Measurements from ENCODE around the gene RGS17. TPM values are rescaled to one million over a fixed set of nuclear protein-coding genes. Genes with fewer than 3 reads are reported as not detected.

The RGS17 gene
- total and polyA plus RNA-seq, 10 of the 15 experiments (the other 5 are each of a cell fraction or from before 2014, with no cell fraction given), result 0.06 to 0.29 (median 0.14) TPM; not detected in 4

DNA sequence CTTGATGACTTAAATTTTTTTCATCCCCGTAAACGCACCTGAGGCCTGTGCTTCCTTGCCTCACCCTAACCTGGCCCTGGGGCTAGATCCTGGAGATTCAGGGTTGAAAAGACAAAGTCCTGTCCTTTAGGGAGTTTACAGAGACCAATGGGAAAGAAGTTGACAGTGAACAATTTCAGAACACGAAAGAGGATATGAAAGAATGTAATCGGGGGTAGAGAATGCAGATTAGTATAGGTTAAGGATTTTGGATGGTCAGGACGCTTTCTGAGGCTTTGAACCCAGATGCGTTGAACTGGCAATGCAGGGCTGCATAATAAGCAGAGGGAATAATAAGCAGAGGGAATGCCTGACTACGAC is 146.6 kb downstream of the RGS17 start:
- H3K9me3 ChIP-seq (replicated peaks; ENCODE audit: control insufficient read depth, insufficient read depth, low read length), result no peaks in the 10 kb centered on the region; the same call in 2 of the 3 replicates
- H3K27me3 ChIP-seq (replicated peaks in 1 of 2; ENCODE audit: control insufficient read depth in 2 of 2, insufficient read depth in 2 of 2, low read length in 1 of 2), result no peaks in the 10 kb centered on the region
- peaks cover 69% of the 10 kb centered on the region for H3K79me2 ChIP-seq (ENCODE audit: control insufficient read depth, insufficient read depth, low read length)
- ATAC-seq, result peak; percentile 44
- POLR2A ChIA-PET, result interaction anchor here (5.8 kb wide), 1 partner anchor 14 kb away, joined by 101 read pairs; the partner anchor contains the start of gene MTRF1L
- H3K4me2 ChIP-seq (ENCODE audit: control insufficient read depth, insufficient read depth), result peak overlapping the region; percentile 51
- FAIRE-seq, result no peak
- intact Hi-C loops (cut with micrococcal nuclease; ENCODE audit: unreplicated experiment), result loop anchor here (2.0 to 5.0 kb wide), 5 partner anchors 18 to 1592 kb away; partner anchors contain the start of genes MTRF1L, RMND1 and ZBTB2
- H2AFZ ChIP-seq (ENCODE audit: control insufficient read depth, low read depth, low read length), result no peak overlapping the region
- peaks cover 0 to 8% of the 10 kb centered on the region in 2 experiments; a peak in 1 of 4 replicates for H3K36me3 ChIP-seq (ENCODE audit: control insufficient read depth in 2 of 2, insufficient read depth in 2 of 2, low read length in 1 of 2)
- SMC1A ChIA-PET (ENCODE audit: uncharacterized antibody, unreplicated experiment), result interaction anchor here (1.0 to 3.2 kb wide), 7 partner anchors 8 to 40 kb away, joined by 3 to 27 read pairs (median 7); no protein-coding TSS in a partner anchor
- BruUV-seq (replicated peaks), result no TSS peak
- H3K4me1 ChIP-seq (ENCODE audit: control insufficient read depth, insufficient read depth, low read length), result peaks cover 5% of the 10 kb centered on the region; the same call in 1 of the 2 replicates
- peak overlapping the region; percentile 91 for H3K9ac ChIP-seq (ENCODE audit: control insufficient read depth, insufficient read depth, low read length)
- in situ Hi-C loops (cut with MboI), result loop anchor here (25.0 kb wide), 3 partner anchors 1253 to 1753 kb away; partner anchors contain the start of gene SCAF8
- CTCF ChIA-PET, result interaction anchor here (1.1 to 2.8 kb wide), 3 partner anchors 12 to 30 kb away, joined by 4 to 14 read pairs (median 9); no protein-coding TSS in a partner anchor
- peak overlapping the region; percentile 90 for H3K27ac ChIP-seq (ENCODE audit: control insufficient read depth, insufficient read depth)
- peak; percentile 51 for DNase-seq (ENCODE audit: low read depth, low spot score)
- RAD21 ChIA-PET (ENCODE audit: unreplicated experiment), result interaction anchor here (0.9 to 4.6 kb wide), 3 partner anchors 11 to 30 kb away, joined by 3 to 22 read pairs (median 6); no protein-coding TSS in a partner anchor
- H3K4me3 ChIP-seq, result peak overlapping the region; percentile 92
- H4K20me1 ChIP-seq (ENCODE audit: control insufficient read depth, insufficient read depth), result no peaks in the 10 kb centered on the region
- 0% methylated on average over 7 of the region's 7 CpGs for WGBS (ENCODE audit: insufficient coverage, insufficient replicate concordance, low lambda C conversion rate, missing lambda C conversion rate)
- TF ChIP-seq EED (IDR thresholded peaks at IDR 0.05; ENCODE audit: low read depth) (peak; percentile 77), FOXK2 (IDR thresholded peaks at IDR 0.05) (no peak), KLF5 (IDR thresholded peaks at IDR 0.05; ENCODE audit: partially characterized antibody) (no peak), SPI1 (IDR thresholded peaks at IDR 0.05; ENCODE audit: borderline replicate concordance, insufficient read depth, low read depth, low read length) (peak; percentile 91), IKZF2 (IDR thresholded peaks at IDR 0.05) (peak; percentile 90 to 92), TCF3 (IDR thresholded peaks at IDR 0.05; ENCODE audit: borderline replicate concordance, insufficient read depth, low read depth, low read length) (no peak), POLR2A (IDR thresholded peaks at IDR 0.05; ENCODE audit: low read depth, low read length) (peak; percentile 51), TBL1XR1 (IDR thresholded peaks at IDR 0.05; ENCODE audit: low read depth, low read length) (no peak; the same call in 1 of the 2 replicates), NFIC (IDR thresholded peaks at IDR 0.05; ENCODE audit: low read depth, low read length) (peak; percentile 69), TAF1 (IDR thresholded peaks at IDR 0.05; ENCODE audit: borderline replicate concordance, low read depth, low read length) (0 out of 2 replicates have a peak, but pooled peaks have one; percentile 7), MTA2 (IDR thresholded peaks at IDR 0.05; ENCODE audit: low read depth) (peak; percentile 66; the same call in 1 of the 2 replicates), STAT3 (IDR thresholded peaks at IDR 0.05; ENCODE audit: low read depth, low read length) (no peak)
- TF ChIP-seq, protein P1, sequence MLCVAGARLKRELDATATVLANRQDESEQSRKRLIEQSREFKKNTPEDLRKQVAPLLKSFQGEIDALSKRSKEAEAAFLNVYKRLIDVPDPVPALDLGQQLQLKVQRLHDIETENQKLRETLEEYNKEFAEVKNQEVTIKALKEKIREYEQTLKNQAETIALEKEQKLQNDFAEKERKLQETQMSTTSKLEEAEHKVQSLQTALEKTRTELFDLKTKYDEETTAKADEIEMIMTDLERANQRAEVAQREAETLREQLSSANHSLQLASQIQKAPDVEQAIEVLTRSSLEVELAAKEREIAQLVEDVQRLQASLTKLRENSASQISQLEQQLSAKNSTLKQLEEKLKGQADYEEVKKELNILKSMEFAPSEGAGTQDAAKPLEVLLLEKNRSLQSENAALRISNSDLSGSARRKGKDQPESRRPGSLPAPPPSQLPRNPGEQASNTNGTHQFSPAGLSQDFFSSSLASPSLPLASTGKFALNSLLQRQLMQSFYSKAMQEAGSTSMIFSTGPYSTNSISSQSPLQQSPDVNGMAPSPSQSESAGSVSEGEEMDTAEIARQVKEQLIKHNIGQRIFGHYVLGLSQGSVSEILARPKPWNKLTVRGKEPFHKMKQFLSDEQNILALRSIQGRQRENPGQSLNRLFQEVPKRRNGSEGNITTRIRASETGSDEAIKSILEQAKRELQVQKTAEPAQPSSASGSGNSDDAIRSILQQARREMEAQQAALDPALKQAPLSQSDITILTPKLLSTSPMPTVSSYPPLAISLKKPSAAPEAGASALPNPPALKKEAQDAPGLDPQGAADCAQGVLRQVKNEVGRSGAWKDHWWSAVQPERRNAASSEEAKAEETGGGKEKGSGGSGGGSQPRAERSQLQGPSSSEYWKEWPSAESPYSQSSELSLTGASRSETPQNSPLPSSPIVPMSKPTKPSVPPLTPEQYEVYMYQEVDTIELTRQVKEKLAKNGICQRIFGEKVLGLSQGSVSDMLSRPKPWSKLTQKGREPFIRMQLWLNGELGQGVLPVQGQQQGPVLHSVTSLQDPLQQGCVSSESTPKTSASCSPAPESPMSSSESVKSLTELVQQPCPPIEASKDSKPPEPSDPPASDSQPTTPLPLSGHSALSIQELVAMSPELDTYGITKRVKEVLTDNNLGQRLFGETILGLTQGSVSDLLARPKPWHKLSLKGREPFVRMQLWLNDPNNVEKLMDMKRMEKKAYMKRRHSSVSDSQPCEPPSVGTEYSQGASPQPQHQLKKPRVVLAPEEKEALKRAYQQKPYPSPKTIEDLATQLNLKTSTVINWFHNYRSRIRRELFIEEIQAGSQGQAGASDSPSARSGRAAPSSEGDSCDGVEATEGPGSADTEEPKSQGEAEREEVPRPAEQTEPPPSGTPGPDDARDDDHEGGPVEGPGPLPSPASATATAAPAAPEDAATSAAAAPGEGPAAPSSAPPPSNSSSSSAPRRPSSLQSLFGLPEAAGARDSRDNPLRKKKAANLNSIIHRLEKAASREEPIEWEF (IDR thresholded peaks at IDR 0.05; ENCODE audit: insufficient replicate concordance, low read depth, low read length), result peak; percentile 19
- TF ChIP-seq, protein P2, sequence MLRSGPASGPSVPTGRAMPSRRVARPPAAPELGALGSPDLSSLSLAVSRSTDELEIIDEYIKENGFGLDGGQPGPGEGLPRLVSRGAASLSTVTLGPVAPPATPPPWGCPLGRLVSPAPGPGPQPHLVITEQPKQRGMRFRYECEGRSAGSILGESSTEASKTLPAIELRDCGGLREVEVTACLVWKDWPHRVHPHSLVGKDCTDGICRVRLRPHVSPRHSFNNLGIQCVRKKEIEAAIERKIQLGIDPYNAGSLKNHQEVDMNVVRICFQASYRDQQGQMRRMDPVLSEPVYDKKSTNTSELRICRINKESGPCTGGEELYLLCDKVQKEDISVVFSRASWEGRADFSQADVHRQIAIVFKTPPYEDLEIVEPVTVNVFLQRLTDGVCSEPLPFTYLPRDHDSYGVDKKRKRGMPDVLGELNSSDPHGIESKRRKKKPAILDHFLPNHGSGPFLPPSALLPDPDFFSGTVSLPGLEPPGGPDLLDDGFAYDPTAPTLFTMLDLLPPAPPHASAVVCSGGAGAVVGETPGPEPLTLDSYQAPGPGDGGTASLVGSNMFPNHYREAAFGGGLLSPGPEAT (IDR thresholded peaks at IDR 0.05; ENCODE audit: low read depth), result peak; percentile 66; the same call in 1 of the 2 replicates
